Liver (tissue), 3 donors: Measurements from ENCODE around the gene PHF20.

ENCODE experiments used
- RXRA ChIP-seq, 2 donors: IDR thresholded peaks; 2 replicates each; pipeline ENCODE4 v1.6.1; 2017 to 2018; ENCODE audit warnings: antibody characterized with exemption in 2 of 2, mild to moderate bottlenecking in 1 of 2
- TAF1 ChIP-seq: conservative IDR thresholded peaks from 2 replicates; pipeline ENCODE4 v1.6.1; 2016; ENCODE audit warnings: antibody characterized with exemption, mild to moderate bottlenecking
- TF ChIP-seq, protein P1 (sequence below): fragments of 150-350 bp; IDR thresholded peaks from 2 replicates; pipeline ENCODE4 v1.5.1; 2017; ENCODE audit warnings: improper control_type of control experiment, low read depth, low read length; ENCODE audit not compliant: missing input control
- donor health status: healthy.
- donor health status: healthy.

DNA sequence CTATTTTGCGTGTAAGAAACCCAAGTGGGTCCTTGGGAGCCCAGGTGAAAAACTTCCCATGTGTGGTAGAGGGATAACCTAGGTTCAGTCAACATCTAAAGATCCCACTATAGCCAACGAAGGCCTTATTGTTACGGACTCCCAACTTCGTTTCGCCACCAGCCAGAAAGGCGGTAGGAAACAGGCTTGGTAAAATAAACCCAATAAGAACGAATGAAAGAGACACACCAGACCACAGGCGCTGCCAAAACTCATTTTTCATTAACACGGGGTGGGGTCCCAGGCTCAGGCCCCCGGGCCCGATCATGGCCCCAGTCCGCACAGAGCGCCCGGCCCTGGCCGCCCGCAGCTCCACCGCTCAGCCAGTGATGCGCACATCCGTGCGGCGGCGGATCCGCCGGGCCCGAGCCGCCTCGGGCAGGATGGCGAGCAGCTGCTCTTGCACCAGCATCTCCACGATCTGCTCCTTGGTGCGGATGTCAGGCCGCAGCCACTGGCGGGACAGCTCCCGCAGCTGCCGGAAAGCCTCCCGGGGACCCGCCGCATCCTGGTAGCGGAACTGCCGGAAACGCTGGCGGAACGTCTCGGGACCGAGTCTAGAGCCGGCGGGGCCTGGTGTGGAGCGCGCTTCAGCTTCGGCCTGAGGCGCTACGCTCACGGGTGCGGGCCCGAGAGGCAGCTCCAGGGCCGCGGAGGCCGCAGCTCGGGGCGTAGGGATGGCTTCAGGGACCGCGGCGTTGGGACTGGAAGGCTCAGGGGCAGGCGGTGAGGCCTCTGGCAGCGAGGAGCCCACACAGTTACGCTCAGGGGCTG lies 181.8 kb downstream of the PHF20 start:
- TF ChIP-seq, protein P1, sequence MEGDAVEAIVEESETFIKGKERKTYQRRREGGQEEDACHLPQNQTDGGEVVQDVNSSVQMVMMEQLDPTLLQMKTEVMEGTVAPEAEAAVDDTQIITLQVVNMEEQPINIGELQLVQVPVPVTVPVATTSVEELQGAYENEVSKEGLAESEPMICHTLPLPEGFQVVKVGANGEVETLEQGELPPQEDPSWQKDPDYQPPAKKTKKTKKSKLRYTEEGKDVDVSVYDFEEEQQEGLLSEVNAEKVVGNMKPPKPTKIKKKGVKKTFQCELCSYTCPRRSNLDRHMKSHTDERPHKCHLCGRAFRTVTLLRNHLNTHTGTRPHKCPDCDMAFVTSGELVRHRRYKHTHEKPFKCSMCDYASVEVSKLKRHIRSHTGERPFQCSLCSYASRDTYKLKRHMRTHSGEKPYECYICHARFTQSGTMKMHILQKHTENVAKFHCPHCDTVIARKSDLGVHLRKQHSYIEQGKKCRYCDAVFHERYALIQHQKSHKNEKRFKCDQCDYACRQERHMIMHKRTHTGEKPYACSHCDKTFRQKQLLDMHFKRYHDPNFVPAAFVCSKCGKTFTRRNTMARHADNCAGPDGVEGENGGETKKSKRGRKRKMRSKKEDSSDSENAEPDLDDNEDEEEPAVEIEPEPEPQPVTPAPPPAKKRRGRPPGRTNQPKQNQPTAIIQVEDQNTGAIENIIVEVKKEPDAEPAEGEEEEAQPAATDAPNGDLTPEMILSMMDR = no peak
- TF ChIP-seq RXRA (IDR thresholded peaks at IDR 0.05) = no peak
- no peak for TF ChIP-seq TAF1
